HCT116 (cell line): ENCODE data around the gene KRT2. TPM values are rescaled to one million over a fixed set of nuclear protein-coding genes. Genes with fewer than 3 reads are reported as not detected.

ENCODE experiments used
- ATAC-seq: fragments of 200-7000 bp; cut with Tn5 transposase; 2 replicates; pipeline ENCODE4 v1.9.1; 2020; ENCODE audit warnings: mild to moderate bottlenecking, moderate library complexity
- BruUV-seq: library from RNA; stranded (reverse); fragments of 400-500 nt; replicated peaks from 2 replicates; lab custom pipeline; 2021; lab: Mats Ljungman, UMichigan
- CTCF ChIA-PET: fragments of 300-600 bp; sonication (Branson Sonifier 250); formaldehyde crosslinking; loops from one replicate; lab custom pipeline; 2021; ENCODE audit warnings: antibody characterized with exemption; lab: Charles Lee
- POLR2A ChIA-PET: fragments of 300-600, 350-600 bp; sonication (Branson Sonifier 250); formaldehyde crosslinking; loops from one replicate; lab custom pipeline; 2021; ENCODE audit warnings: antibody characterized with exemption; lab: Charles Lee
- RAD21 ChIA-PET, 2 experiments: fragments of 300-600 bp; sonication (Branson Sonifier 250); formaldehyde crosslinking; loops; one replicate each; lab custom pipeline; 2023; ENCODE audit warnings: low total read pairs in 2 of 2; ENCODE audit not compliant: uncharacterized antibody in 2 of 2, unreplicated experiment in 2 of 2, low non-redundant PET in 1 of 2; lab: Charles Lee
- DNase-seq: peaks from one replicate; pipeline ENCODE4 v3.0.0-alpha.2; 2010; ENCODE audit warnings: low read depth, low spot score
- H2AFZ ChIP-seq: fragments of 200-600 bp; shearing (Covaris generic), sonication (generic); 2 replicates; pipeline ENCODE4 v1.6.1; 2017; ENCODE audit warnings: low read depth, mixed run types, mixed read lengths, antibody characterized with exemption, low read length; ENCODE audit not compliant: poor library complexity, severe bottlenecking
- H3K27ac ChIP-seq: 2 replicates; pipeline ENCODE4 v1.5.1; 2012; ENCODE audit warnings: low read depth, low read length
- H3K27me3 ChIP-seq: fragments of 200-600 bp; sonication (generic); 2 replicates; pipeline ENCODE4 v1.6.1; 2016; ENCODE audit warnings: mixed run types, low read length, mixed read lengths; ENCODE audit not compliant: insufficient read depth
- H3K36me3 ChIP-seq, 2 experiments: fragments of 200-500 bp in 1 of 2; fragments of 200-600 bp in 1 of 2; sonication (Bioruptor generic) in 1 of 2; sonication (generic) in 1 of 2; 2 replicates each; pipeline versions ENCODE4 v1.5.1 to v1.6.1; 2014 to 2016; ENCODE audit warnings: low read length in 2 of 2, inconsistent platforms in 1 of 2, mixed read lengths in 1 of 2, mixed run types in 1 of 2; ENCODE audit not compliant: insufficient read depth in 2 of 2, control insufficient read depth in 1 of 2
- H3K4me1 ChIP-seq, 2 experiments: fragments of 200-600 bp in 1 of 2; sonication (generic) in 1 of 2; 2 replicates each; pipeline versions ENCODE4 v1.5.1 to v1.6.1; 2012 to 2017; ENCODE audit warnings: low read length in 2 of 2, inconsistent platforms in 1 of 2, mild to moderate bottlenecking in 1 of 2, mixed read lengths in 1 of 2, mixed run types in 1 of 2, moderate library complexity in 1 of 2; ENCODE audit not compliant: insufficient read depth in 2 of 2, control insufficient read depth in 1 of 2
- H3K4me2 ChIP-seq: fragments of 200-600 bp; sonication (generic); 2 replicates; pipeline ENCODE4 v1.6.1; 2017; ENCODE audit warnings: mixed run types, low read length, mixed read lengths
- H3K4me3 ChIP-seq, 2 experiments: fragments of 200-600 bp in 1 of 2; sonication (generic) in 1 of 2; replicated peaks in 1 of 2; 2 replicates each; pipeline ENCODE4 v1.5.1; 2011 to 2016; ENCODE audit warnings: low read length in 2 of 2, control low read depth in 1 of 2, low read depth in 1 of 2, mild to moderate bottlenecking in 1 of 2, mixed read lengths in 1 of 2, mixed run types in 1 of 2
- H3K79me2 ChIP-seq: fragments of 200-600 bp; sonication (generic); 2 replicates; pipeline ENCODE4 v1.6.1; 2017; ENCODE audit warnings: mild to moderate bottlenecking, mixed run types, low read length, moderate library complexity, mixed read lengths; ENCODE audit not compliant: insufficient read depth
- H3K9ac ChIP-seq: fragments of 200-600 bp; sonication (generic); 2 replicates; pipeline ENCODE4 v1.6.1; 2016; ENCODE audit warnings: low read length, mixed read lengths
- H3K9me2 ChIP-seq: fragments of 200-600 bp; sonication (generic), shearing (Covaris generic); 2 replicates; pipeline ENCODE4 v1.6.1; 2017; ENCODE audit warnings: mixed run types, mild to moderate bottlenecking, moderate library complexity; ENCODE audit not compliant: insufficient read depth
- H3K9me3 ChIP-seq, 2 experiments: fragments of 200-500 bp in 1 of 2; fragments of 200-600 bp in 1 of 2; sonication (Bioruptor generic) in 1 of 2; sonication (generic) in 1 of 2; 2 replicates each; pipeline ENCODE4 v1.6.1; 2014 to 2017; ENCODE audit warnings: low read length in 2 of 2, mixed read lengths in 2 of 2, inconsistent platforms in 1 of 2, low read depth in 1 of 2, mild to moderate bottlenecking in 1 of 2, mixed run types in 1 of 2, moderate library complexity in 1 of 2; ENCODE audit not compliant: control insufficient read depth in 1 of 2, insufficient read depth in 1 of 2
- H4K20me1 ChIP-seq: fragments of 200-600 bp; sonication (generic), shearing (Covaris generic); 2 replicates; pipeline ENCODE4 v1.6.1; 2017; ENCODE audit warnings: mixed run types, mild to moderate bottlenecking, moderate library complexity; ENCODE audit not compliant: insufficient read depth
- CBX3 ChIP-seq: IDR thresholded peaks from 2 replicates; pipeline ENCODE4 v1.6.1; 2012; ENCODE audit warnings: low read depth
- EGR1 ChIP-seq: IDR thresholded peaks from 2 replicates; pipeline ENCODE4 v1.6.1; 2012; ENCODE audit warnings: low read depth
- ELF1 ChIP-seq: IDR thresholded peaks from 2 replicates; pipeline ENCODE4 v1.6.1; 2012; ENCODE audit warnings: low read depth, borderline replicate concordance
- EZH2phosphoT487 ChIP-seq: fragments of 200-600 bp; IDR thresholded peaks from 2 replicates; pipeline ENCODE4 v1.6.1; 2018; ENCODE audit warnings: antibody characterized with exemption, borderline replicate concordance
- FOSL1 ChIP-seq: IDR thresholded peaks from 2 replicates; pipeline ENCODE4 v1.6.1; 2012; ENCODE audit warnings: low read depth
- POLR2AphosphoS5 ChIP-seq: IDR thresholded peaks from 2 replicates; pipeline ENCODE4 v1.6.1; 2011; ENCODE audit warnings: mild to moderate bottlenecking, low read depth, low read length, moderate library complexity
- SIN3A ChIP-seq: IDR thresholded peaks from 2 replicates; pipeline ENCODE4 v1.6.1; 2012; ENCODE audit warnings: low read depth
- SRF ChIP-seq: IDR thresholded peaks from 2 replicates; pipeline ENCODE4 v1.6.1; 2012; ENCODE audit warnings: low read depth
- TCF7L2 ChIP-seq: IDR thresholded peaks from 2 replicates; pipeline ENCODE4 v1.7.0; 2011; ENCODE audit warnings: borderline replicate concordance, inconsistent platforms; ENCODE audit not compliant: insufficient read depth, insufficient read length; ENCODE audit errors: extremely low read depth
- ZFX ChIP-seq: fragments of 450-650 bp; IDR thresholded peaks from 2 replicates; pipeline ENCODE4 v1.6.1; 2017
- ZNF274 ChIP-seq: fragments of 200-500 bp; sonication (Bioruptor generic); IDR thresholded peaks from 2 replicates; pipeline ENCODE4 v1.6.1; 2014; ENCODE audit warnings: mild to moderate bottlenecking, low read depth, low read length, inconsistent platforms
- intact Hi-C: fragments of 100-400 bp; cut with micrococcal nuclease; formaldehyde crosslinking; loops from 2 replicates; pipeline ENCODE4 v1.10.0; 2022
- total RNA-seq: library from RNA; stranded (reverse); gene quantifications from one replicate; pipeline ENCODE4 v1.2.1, GENCODE V29; 2021; ENCODE audit not compliant: unreplicated experiment
- TF ChIP-seq, protein P1 (sequence below): IDR thresholded peaks from 2 replicates; pipeline ENCODE4 v1.6.1; 2012
- TF ChIP-seq, protein P2 (sequence below): IDR thresholded peaks from 2 replicates; pipeline ENCODE4 v1.6.1; 2012

The KRT2 gene
- total RNA-seq, 1 experiment from 2014 or later, result not detected

DNA sequence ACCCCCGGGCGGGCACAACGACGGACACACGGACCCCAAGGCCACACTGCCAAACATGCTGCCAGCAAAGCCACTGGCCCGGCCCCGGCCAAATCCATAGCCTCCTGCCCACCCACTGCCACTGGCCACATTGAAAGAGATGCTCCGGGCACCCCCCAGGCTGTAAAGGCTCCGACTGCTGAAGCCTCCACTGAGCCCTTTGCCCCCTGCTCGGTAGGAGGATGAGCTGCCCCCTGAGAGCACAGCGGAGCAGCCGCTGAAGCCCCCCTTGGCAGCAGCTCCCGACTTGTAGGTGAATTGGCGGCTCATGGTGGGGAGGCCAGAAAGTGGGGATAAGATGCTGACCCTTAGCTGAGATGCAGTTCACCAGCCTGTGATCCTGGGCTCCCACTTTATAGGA lies 33.8 kb downstream of the KRT2 start, which contains the start of gene KRT73:
Gene KRT73, minus strand, starts transcription at position 344 of the 400 bp plus-strand sequence. Its CDS starts 35 bp downstream, at position 309.
- ATAC-seq (no peak), DNase-seq (no peak)
- no peaks in the 10 kb centered on the region for H3K36me3 ChIP-seq
- H3K9ac ChIP-seq, result no peak within 1 kb of the TSS
- no peaks in the 10 kb centered on the region for H3K79me2 ChIP-seq
- H3K4me3 ChIP-seq, result no peak within 1 kb of the TSS
- ChIA-PET CTCF (no interaction called here), POLR2A (no interaction called here), RAD21 (no interaction called here)
- no peaks in the 10 kb centered on the region for H4K20me1 ChIP-seq
- no peak within 1 kb of the TSS for H3K4me2 ChIP-seq
- BruUV-seq, result no TSS peak
- H2AFZ ChIP-seq, result no peak within 1 kb of the TSS
- no peaks in the 10 kb centered on the region for H3K9me2 ChIP-seq
- H3K27me3 ChIP-seq, result no peaks in the 10 kb centered on the region
- TF ChIP-seq TCF7L2 (no peak), EGR1 (no peak), ZFX (no peak), EZH2phosphoT487 (no peak), SIN3A (no peak), CBX3 (no peak), POLR2AphosphoS5 (no peak), ELF1 (no peak), ZNF274 (no peak)
- TF ChIP-seq, protein P1, sequence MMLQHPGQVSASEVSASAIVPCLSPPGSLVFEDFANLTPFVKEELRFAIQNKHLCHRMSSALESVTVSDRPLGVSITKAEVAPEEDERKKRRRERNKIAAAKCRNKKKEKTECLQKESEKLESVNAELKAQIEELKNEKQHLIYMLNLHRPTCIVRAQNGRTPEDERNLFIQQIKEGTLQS, result no peak
- intact Hi-C loops, result no loop called here
- H3K9me3 ChIP-seq, result no peaks in the 10 kb centered on the region; a peak in 1 of 4 replicates
- no peaks in the 10 kb centered on the region for H3K4me1 ChIP-seq
- no peak within 1 kb of the TSS for H3K27ac ChIP-seq

DNA sequence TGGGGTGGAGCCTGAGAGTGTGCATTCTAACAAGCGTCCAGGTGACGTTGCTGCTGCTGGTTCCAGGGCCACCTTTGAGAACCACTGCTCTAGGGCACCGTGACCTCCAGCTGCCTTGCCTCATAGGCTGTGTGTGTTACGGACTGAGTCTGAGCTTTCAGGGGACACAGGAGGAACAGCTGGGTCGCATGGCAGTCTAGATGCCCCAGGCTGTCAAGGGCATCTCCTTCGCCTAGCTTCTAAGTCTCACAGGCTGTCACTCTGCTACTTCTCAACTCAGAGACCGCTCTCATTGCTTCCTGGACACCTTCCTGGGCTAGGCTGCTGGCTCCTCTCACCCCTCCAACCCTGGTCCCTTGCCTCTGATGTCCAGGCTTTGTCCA lies 34.6 kb downstream of the KRT2 start:
- H3K9ac ChIP-seq, result no peak overlapping the region
- ChIA-PET CTCF (no interaction called here), POLR2A (no interaction called here), RAD21 (no interaction called here)
- no peaks in the 10 kb centered on the region for H3K9me2 ChIP-seq
- DNase-seq (no peak), ATAC-seq (no peak)
- no peak overlapping the region for H3K4me3 ChIP-seq
- H3K79me2 ChIP-seq, result no peaks in the 10 kb centered on the region
- no TSS peak for BruUV-seq
- H3K36me3 ChIP-seq, result no peaks in the 10 kb centered on the region
- no peaks in the 10 kb centered on the region for H3K27me3 ChIP-seq
- no peak overlapping the region for H3K4me2 ChIP-seq
- TF ChIP-seq ELF1 (no peak), FOSL1 (no peak), CBX3 (no peak), SRF (no peak), EGR1 (no peak)
- TF ChIP-seq, protein P2, sequence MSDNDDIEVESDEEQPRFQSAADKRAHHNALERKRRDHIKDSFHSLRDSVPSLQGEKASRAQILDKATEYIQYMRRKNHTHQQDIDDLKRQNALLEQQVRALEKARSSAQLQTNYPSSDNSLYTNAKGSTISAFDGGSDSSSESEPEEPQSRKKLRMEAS, result no peak
- no peak overlapping the region for H2AFZ ChIP-seq
- no peaks in the 10 kb centered on the region for H3K4me1 ChIP-seq
- no peak overlapping the region for H3K27ac ChIP-seq
- intact Hi-C loops, result no loop called here
- no peaks in the 10 kb centered on the region for H4K20me1 ChIP-seq
- no peaks in the 10 kb centered on the region for H3K9me3 ChIP-seq
